HEK293 (cell line): ENCODE results near the gene TRIM24.
A peak's percentile ranks its signal among the peaks of the same experiment; 100 is the strongest.

Experiments
- BCL11A ChIP-seq: fragments of 450-650 bp; formaldehyde crosslinking; IDR thresholded peaks from 2 replicates; pipeline ENCODE4 v1.5.1; 2016; ENCODE audit warnings: low read depth, missing biosample characterization, missing genetic modification characterization
- FEZF1 ChIP-seq: fragments of 450-650 bp; formaldehyde crosslinking; IDR thresholded peaks from 2 replicates; pipeline ENCODE4 v1.5.1; 2016; ENCODE audit warnings: missing biosample characterization, missing genetic modification characterization
- GLIS1 ChIP-seq: fragments of 450-650 bp; formaldehyde crosslinking; IDR thresholded peaks from 2 replicates; pipeline ENCODE4 v1.5.1; 2016; ENCODE audit warnings: missing biosample characterization, missing genetic modification characterization
- GLIS2 ChIP-seq: fragments of 450-650 bp; formaldehyde crosslinking; IDR thresholded peaks from 2 replicates; pipeline ENCODE4 v1.5.1; 2016; ENCODE audit warnings: missing biosample characterization, missing genetic modification characterization
- HOXA7 ChIP-seq: sonication (generic); formaldehyde crosslinking; IDR thresholded peaks from 2 replicates; pipeline ENCODE4 v1.8.1; 2022; ENCODE audit warnings: missing genetic modification reagents, borderline replicate concordance
- HOXD13 ChIP-seq: sonication (generic); formaldehyde crosslinking; IDR thresholded peaks from 2 replicates; pipeline ENCODE4 v1.8.0; 2022; ENCODE audit warnings: missing genetic modification reagents, borderline replicate concordance
- KLF8 ChIP-seq: fragments of 450-650 bp; formaldehyde crosslinking; IDR thresholded peaks from 2 replicates; pipeline ENCODE4 v1.5.1; 2016; ENCODE audit warnings: missing biosample characterization, missing genetic modification characterization
- KLF9 ChIP-seq: fragments of 450-650 bp; formaldehyde crosslinking; IDR thresholded peaks from 2 replicates; pipeline ENCODE4 v1.5.1; 2016; ENCODE audit warnings: missing biosample characterization, missing genetic modification characterization, low read depth
- TRIM28 ChIP-seq: IDR thresholded peaks from 2 replicates; pipeline ENCODE4 v1.6.1; 2011; ENCODE audit warnings: low read length, control low read depth, borderline replicate concordance
- ZBTB20 ChIP-seq: fragments of 450-650 bp; formaldehyde crosslinking; IDR thresholded peaks from 2 replicates; pipeline ENCODE4 v1.5.1; 2016; ENCODE audit warnings: missing biosample characterization, missing genetic modification characterization
- ZBTB8A ChIP-seq: fragments of 450-650 bp; formaldehyde crosslinking; IDR thresholded peaks from 2 replicates; pipeline ENCODE4 v1.5.1; 2016; ENCODE audit warnings: missing biosample characterization, missing genetic modification characterization
- ZNF121 ChIP-seq: fragments of 450-650 bp; formaldehyde crosslinking; IDR thresholded peaks from 2 replicates; pipeline ENCODE4 v1.5.1; 2016; ENCODE audit warnings: missing biosample characterization, missing genetic modification characterization
- ZNF133 ChIP-seq: fragments of 450-650 bp; formaldehyde crosslinking; IDR thresholded peaks from 2 replicates; pipeline ENCODE4 v1.5.1; 2016; ENCODE audit warnings: missing biosample characterization, missing genetic modification characterization
- ZNF175 ChIP-seq: fragments of 450-650 bp; formaldehyde crosslinking; IDR thresholded peaks from 2 replicates; pipeline ENCODE4 v1.5.1; 2016; ENCODE audit warnings: missing biosample characterization, missing genetic modification characterization
- ZNF23 ChIP-seq: fragments of 450-650 bp; formaldehyde crosslinking; IDR thresholded peaks from 2 replicates; pipeline ENCODE4 v1.5.1; 2016; ENCODE audit warnings: missing biosample characterization, missing genetic modification characterization, borderline replicate concordance
- ZNF248 ChIP-seq: fragments of 450-650 bp; formaldehyde crosslinking; IDR thresholded peaks from 2 replicates; pipeline ENCODE4 v1.5.1; 2017; ENCODE audit warnings: missing biosample characterization, missing genetic modification characterization
- ZNF37A ChIP-seq: fragments of 450-650 bp; IDR thresholded peaks from 2 replicates; pipeline ENCODE4 v1.5.1; 2018; ENCODE audit warnings: missing biosample characterization, missing genetic modification characterization
- ZNF404 ChIP-seq: fragments of 450-650 bp; formaldehyde crosslinking; IDR thresholded peaks from 2 replicates; pipeline ENCODE4 v1.5.1; 2017; ENCODE audit warnings: missing biosample characterization, missing genetic modification characterization
- ZNF426 ChIP-seq: fragments of 450-650 bp; formaldehyde crosslinking; IDR thresholded peaks from 2 replicates; pipeline ENCODE4 v1.5.1; 2017; ENCODE audit warnings: missing biosample characterization, missing genetic modification characterization, mild to moderate bottlenecking, inconsistent platforms, moderate library complexity
- ZNF48 ChIP-seq: fragments of 450-650 bp; formaldehyde crosslinking; IDR thresholded peaks from 2 replicates; pipeline ENCODE4 v1.5.1; 2016; ENCODE audit warnings: missing biosample characterization, missing genetic modification characterization
- ZNF514 ChIP-seq: fragments of 450-650 bp; formaldehyde crosslinking; IDR thresholded peaks from 2 replicates; pipeline ENCODE4 v1.5.1; 2016; ENCODE audit warnings: missing biosample characterization, missing genetic modification characterization
- ZNF560 ChIP-seq: fragments of 450-650 bp; formaldehyde crosslinking; IDR thresholded peaks from 2 replicates; pipeline ENCODE4 v1.5.1; 2017; ENCODE audit warnings: missing biosample characterization, missing genetic modification characterization, borderline replicate concordance
- ZNF561 ChIP-seq: fragments of 450-650 bp; IDR thresholded peaks from 2 replicates; pipeline ENCODE4 v1.5.1; 2018; ENCODE audit warnings: missing biosample characterization, missing genetic modification characterization, borderline replicate concordance
- ZNF626 ChIP-seq: fragments of 450-650 bp; sonication (Bioruptor Pico); formaldehyde crosslinking; IDR thresholded peaks from 2 replicates; pipeline ENCODE4 v1.5.1; 2018; ENCODE audit warnings: missing biosample characterization, missing genetic modification characterization, inconsistent platforms
- ZNF747 ChIP-seq: fragments of 450-650 bp; formaldehyde crosslinking; IDR thresholded peaks from 2 replicates; pipeline ENCODE4 v1.5.1; 2016; ENCODE audit warnings: missing biosample characterization, missing genetic modification characterization
- ZNF776 ChIP-seq: fragments of 450-650 bp; formaldehyde crosslinking; IDR thresholded peaks from 2 replicates; pipeline ENCODE4 v1.5.0; 2017; ENCODE audit warnings: missing biosample characterization, missing genetic modification characterization, borderline replicate concordance
- ZSCAN16 ChIP-seq: fragments of 450-650 bp; formaldehyde crosslinking; IDR thresholded peaks from 2 replicates; pipeline ENCODE4 v1.5.1; 2016; ENCODE audit warnings: missing biosample characterization, missing genetic modification characterization
- ZSCAN30 ChIP-seq: fragments of 450-650 bp; IDR thresholded peaks from 2 replicates; pipeline ENCODE4 v1.5.1; 2018; ENCODE audit warnings: missing biosample characterization, mild to moderate bottlenecking, missing genetic modification characterization, moderate library complexity
- TF ChIP-seq, protein P1 (sequence below): fragments of 450-650 bp; formaldehyde crosslinking; IDR thresholded peaks from 2 replicates; pipeline ENCODE4 v1.5.0; 2017; ENCODE audit warnings: missing biosample characterization, missing genetic modification characterization, borderline replicate concordance
- TF ChIP-seq, protein P2 (sequence below): sonication (generic); formaldehyde crosslinking; IDR thresholded peaks from 2 replicates; pipeline ENCODE4 v1.8.1; 2022; ENCODE audit warnings: mild to moderate bottlenecking, moderate library complexity, missing genetic modification reagents
- TF ChIP-seq, protein P3 (sequence below): fragments of 450-650 bp; formaldehyde crosslinking; IDR thresholded peaks from 2 replicates; pipeline ENCODE4 v1.5.1; 2017; ENCODE audit warnings: missing biosample characterization, mild to moderate bottlenecking, missing genetic modification characterization, moderate library complexity
- TF ChIP-seq, protein P4 (sequence below): fragments of 450-650 bp; formaldehyde crosslinking; optimal IDR thresholded peaks from 2 replicates; pipeline ENCODE3; 2016; ENCODE audit warnings: missing biosample characterization, mild to moderate bottlenecking, missing genetic modification characterization
- TF ChIP-seq, protein P5 (sequence below): fragments of 450-650 bp; formaldehyde crosslinking; IDR thresholded peaks from 2 replicates; pipeline ENCODE4 v1.5.1; 2017; ENCODE audit warnings: missing biosample characterization, missing genetic modification characterization

Gene TRIM24

DNA sequence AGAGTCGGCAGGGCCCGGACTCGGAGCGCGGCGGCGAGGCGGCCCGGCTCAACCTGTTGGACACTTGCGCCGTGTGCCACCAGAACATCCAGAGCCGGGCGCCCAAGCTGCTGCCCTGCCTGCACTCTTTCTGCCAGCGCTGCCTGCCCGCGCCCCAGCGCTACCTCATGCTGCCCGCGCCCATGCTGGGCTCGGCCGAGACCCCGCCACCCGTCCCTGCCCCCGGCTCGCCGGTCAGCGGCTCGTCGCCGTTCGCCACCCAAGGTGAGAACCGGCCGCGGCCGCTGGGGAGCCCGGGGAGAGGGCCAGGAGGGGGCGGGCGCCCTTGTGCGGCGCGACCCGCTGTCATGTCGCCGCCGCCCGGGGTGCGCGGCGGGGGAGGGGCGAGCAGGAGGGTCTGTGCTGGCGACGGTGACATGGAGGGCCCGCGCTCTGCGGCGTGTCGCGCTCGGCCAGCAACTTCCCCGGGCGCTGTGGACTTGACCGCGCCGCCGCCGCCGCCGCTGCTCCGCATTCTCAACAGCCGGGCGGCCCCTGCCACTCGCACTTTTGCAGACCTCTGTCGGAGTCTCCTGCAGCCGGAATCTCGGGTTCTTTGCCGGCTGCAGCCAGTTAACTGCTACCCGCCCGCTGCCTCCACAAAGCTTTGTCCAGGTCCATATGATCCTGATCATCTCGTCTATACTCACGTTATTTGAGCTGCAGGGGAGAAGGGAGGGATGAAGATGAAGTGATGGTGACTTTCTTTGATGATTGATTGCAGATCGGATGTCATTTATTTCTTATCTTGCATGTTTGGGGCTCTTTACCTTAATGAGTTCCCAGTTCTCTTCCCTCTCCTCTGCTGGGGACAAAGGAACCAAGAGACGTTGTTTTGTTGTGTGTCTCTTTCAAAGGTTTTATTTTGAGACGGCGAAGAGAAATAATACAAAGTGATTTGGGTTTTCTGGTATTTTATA lies 869 bp downstream of the TRIM24 start (continued):
- TF ChIP-seq HOXA7 (CRISPR knock-in tag), result no peak
- no peak for TF ChIP-seq ZNF248 (tag by site-specific recombination)
- TF ChIP-seq ZNF37A, result no peak
- no peak for TF ChIP-seq ZNF626 (tag by site-specific recombination)
- no peak for TF ChIP-seq TRIM28
- 0 out of 2 replicates have a peak, but pooled peaks have one; percentile 61 for TF ChIP-seq ZSCAN30 (tag by site-specific recombination)
- TF ChIP-seq ZNF133 (tag by site-specific recombination), result no peak
- TF ChIP-seq, protein P1, sequence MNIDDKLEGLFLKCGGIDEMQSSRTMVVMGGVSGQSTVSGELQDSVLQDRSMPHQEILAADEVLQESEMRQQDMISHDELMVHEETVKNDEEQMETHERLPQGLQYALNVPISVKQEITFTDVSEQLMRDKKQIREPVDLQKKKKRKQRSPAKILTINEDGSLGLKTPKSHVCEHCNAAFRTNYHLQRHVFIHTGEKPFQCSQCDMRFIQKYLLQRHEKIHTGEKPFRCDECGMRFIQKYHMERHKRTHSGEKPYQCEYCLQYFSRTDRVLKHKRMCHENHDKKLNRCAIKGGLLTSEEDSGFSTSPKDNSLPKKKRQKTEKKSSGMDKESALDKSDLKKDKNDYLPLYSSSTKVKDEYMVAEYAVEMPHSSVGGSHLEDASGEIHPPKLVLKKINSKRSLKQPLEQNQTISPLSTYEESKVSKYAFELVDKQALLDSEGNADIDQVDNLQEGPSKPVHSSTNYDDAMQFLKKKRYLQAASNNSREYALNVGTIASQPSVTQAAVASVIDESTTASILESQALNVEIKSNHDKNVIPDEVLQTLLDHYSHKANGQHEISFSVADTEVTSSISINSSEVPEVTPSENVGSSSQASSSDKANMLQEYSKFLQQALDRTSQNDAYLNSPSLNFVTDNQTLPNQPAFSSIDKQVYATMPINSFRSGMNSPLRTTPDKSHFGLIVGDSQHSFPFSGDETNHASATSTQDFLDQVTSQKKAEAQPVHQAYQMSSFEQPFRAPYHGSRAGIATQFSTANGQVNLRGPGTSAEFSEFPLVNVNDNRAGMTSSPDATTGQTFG, result no peak
- TF ChIP-seq, protein P2, sequence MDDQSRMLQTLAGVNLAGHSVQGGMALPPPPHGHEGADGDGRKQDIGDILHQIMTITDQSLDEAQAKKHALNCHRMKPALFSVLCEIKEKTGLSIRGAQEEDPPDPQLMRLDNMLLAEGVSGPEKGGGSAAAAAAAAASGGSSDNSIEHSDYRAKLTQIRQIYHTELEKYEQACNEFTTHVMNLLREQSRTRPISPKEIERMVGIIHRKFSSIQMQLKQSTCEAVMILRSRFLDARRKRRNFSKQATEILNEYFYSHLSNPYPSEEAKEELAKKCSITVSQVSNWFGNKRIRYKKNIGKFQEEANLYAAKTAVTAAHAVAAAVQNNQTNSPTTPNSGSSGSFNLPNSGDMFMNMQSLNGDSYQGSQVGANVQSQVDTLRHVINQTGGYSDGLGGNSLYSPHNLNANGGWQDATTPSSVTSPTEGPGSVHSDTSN (CRISPR knock-in tag), result no peak
- 0 out of 2 replicates have a peak, but pooled peaks have one; percentile 32 for TF ChIP-seq ZNF561 (tag by site-specific recombination)
- TF ChIP-seq ZNF404 (tag by site-specific recombination), result no peak
- TF ChIP-seq ZNF747 (tag by site-specific recombination), result no peak
- TF ChIP-seq, protein P3, sequence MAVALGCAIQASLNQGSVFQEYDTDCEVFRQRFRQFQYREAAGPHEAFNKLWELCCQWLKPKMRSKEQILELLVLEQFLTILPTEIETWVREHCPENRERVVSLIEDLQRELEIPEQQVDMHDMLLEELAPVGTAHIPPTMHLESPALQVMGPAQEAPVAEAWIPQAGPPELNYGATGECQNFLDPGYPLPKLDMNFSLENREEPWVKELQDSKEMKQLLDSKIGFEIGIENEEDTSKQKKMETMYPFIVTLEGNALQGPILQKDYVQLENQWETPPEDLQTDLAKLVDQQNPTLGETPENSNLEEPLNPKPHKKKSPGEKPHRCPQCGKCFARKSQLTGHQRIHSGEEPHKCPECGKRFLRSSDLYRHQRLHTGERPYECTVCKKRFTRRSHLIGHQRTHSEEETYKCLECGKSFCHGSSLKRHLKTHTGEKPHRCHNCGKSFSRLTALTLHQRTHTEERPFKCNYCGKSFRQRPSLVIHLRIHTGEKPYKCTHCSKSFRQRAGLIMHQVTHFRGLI (tag by site-specific recombination), result peak; percentile 13; the same call in 1 of the 2 replicates
- no peak for TF ChIP-seq ZNF175
- TF ChIP-seq KLF8, result peak; percentile 36; the same call in 1 of the 2 replicates
- peak; percentile 34; the same call in 1 of the 2 replicates for TF ChIP-seq GLIS2 (tag by site-specific recombination)
- no peak for TF ChIP-seq ZNF426 (tag by site-specific recombination)
- TF ChIP-seq ZNF776, result no peak
- TF ChIP-seq ZBTB8A (tag by site-specific recombination), result no peak
- no peak for TF ChIP-seq ZNF560 (tag by site-specific recombination)
- no peak for TF ChIP-seq HOXD13
- no peak for TF ChIP-seq ZSCAN16
- TF ChIP-seq, protein P4, sequence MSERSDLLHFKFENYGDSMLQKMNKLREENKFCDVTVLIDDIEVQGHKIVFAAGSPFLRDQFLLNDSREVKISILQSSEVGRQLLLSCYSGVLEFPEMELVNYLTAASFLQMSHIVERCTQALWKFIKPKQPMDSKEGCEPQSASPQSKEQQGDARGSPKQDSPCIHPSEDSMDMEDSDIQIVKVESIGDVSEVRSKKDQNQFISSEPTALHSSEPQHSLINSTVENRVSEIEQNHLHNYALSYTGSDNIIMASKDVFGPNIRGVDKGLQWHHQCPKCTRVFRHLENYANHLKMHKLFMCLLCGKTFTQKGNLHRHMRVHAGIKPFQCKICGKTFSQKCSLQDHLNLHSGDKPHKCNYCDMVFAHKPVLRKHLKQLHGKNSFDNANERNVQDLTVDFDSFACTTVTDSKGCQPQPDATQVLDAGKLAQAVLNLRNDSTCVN, result peak; percentile 75
- no peak for TF ChIP-seq ZNF514
- no peak for TF ChIP-seq FEZF1 (tag by site-specific recombination)
- TF ChIP-seq KLF9, result no peak
- TF ChIP-seq GLIS1 (tag by site-specific recombination), result peak; percentile 32; the same call in 1 of the 2 replicates
- TF ChIP-seq BCL11A (tag by site-specific recombination), result no peak
- TF ChIP-seq ZNF23 (tag by site-specific recombination), result no peak
- TF ChIP-seq ZBTB20 (tag by site-specific recombination), result peak; percentile 69; the same call in 1 of the 2 replicates
- TF ChIP-seq ZNF121 (tag by site-specific recombination), result no peak
- TF ChIP-seq, protein P5, sequence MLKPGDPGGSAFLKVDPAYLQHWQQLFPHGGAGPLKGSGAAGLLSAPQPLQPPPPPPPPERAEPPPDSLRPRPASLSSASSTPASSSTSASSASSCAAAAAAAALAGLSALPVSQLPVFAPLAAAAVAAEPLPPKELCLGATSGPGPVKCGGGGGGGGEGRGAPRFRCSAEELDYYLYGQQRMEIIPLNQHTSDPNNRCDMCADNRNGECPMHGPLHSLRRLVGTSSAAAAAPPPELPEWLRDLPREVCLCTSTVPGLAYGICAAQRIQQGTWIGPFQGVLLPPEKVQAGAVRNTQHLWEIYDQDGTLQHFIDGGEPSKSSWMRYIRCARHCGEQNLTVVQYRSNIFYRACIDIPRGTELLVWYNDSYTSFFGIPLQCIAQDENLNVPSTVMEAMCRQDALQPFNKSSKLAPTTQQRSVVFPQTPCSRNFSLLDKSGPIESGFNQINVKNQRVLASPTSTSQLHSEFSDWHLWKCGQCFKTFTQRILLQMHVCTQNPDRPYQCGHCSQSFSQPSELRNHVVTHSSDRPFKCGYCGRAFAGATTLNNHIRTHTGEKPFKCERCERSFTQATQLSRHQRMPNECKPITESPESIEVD (tag by site-specific recombination), result no peak
- TF ChIP-seq ZNF48 (tag by site-specific recombination), result no peak
